ENCODE measurements around the gene TGM6.

- no peak for TF ChIP-seq MAX (IDR thresholded peaks at IDR 0.05)
- TF ChIP-seq YY1 (IDR thresholded peaks at IDR 0.05; ENCODE audit: low read depth) = no peak
- no peak for TF ChIP-seq RAD21 (IDR thresholded peaks at IDR 0.05; ENCODE audit: low read depth)
- TF ChIP-seq TEAD4 (IDR thresholded peaks at IDR 0.05) = no peak
- TF ChIP-seq, protein P1, sequence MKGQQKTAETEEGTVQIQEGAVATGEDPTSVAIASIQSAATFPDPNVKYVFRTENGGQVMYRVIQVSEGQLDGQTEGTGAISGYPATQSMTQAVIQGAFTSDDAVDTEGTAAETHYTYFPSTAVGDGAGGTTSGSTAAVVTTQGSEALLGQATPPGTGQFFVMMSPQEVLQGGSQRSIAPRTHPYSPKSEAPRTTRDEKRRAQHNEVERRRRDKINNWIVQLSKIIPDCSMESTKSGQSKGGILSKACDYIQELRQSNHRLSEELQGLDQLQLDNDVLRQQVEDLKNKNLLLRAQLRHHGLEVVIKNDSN (IDR thresholded peaks at IDR 0.05) = no peak
- TF ChIP-seq CEBPB (IDR thresholded peaks at IDR 0.05) = no peak
- no peak for TF ChIP-seq EGR1 (IDR thresholded peaks at IDR 0.05)
- no peak for TF ChIP-seq EP300 (IDR thresholded peaks at IDR 0.05; ENCODE audit: borderline replicate concordance)
- TF ChIP-seq CREB1 (IDR thresholded peaks at IDR 0.05; ENCODE audit: low read depth) = no peak
These were observed 68.7 kb downstream of the TGM6 start for GRCh38 chr20:2449386-2449785.
